ENCODE measurements around the gene RIN1. TPM values are rescaled to one million over a fixed set of nuclear protein-coding genes. Genes with fewer than 3 reads are reported as not detected.

Gene RIN1
- total and polyA plus RNA-seq, 2 donors (not counting 1 experiment from before 2014, with no cell fraction given): 0.72 to 1.7 TPM

DNA sequence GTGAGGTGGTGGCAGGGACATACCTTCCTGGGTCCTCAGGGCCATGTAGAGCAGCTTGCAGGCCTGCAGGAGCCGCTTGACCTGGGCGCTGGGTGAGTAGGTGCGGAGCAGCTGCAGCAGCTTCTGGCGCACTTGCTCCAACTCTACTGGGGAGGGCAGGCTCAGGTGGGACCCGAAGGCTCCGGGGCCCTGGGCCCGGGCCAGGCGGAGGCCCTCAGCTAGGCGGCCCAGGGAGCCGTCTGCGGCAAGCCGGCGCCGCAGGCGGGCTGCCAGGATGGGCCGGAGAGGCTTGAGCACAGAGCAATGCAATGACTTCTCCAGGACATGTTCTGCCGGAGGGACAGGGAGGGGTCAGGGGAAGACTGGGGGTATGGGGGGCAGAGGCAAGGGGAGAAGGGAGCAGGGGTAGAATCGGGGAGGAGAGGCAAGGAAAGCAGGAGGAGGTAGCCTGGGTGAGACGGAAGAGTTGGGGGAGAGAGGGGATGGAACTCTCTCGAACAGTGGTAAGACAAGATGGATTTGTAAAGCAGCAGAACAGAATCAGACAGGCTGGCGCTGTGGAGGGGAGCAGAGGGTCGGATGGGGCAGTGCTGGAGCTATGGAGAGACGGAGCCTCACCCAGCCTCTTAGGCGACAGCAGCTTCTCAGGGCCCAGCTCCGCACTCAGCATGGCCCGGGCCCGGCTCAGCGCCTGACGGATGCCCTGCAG is 2.2 kb downstream of the RIN1 start:
- intact Hi-C loops (cut with micrococcal nuclease): no loop called here
- ChIA-PET POLR2A (no interaction called here), CTCF (interaction anchor here (1.2 to 3.0 kb wide), 4 partner anchors 16 to 55 kb away, joined by 3 to 24 read pairs (median 7); no protein-coding TSS in a partner anchor)
- Histone ChIP-seq H3K4me2 (replicated peaks; ENCODE audit: low read depth, low read length, poor library complexity, severe bottlenecking) (no peak overlapping the region), H3K4me1 (ENCODE audit: control insufficient read depth in 2 of 2, insufficient read depth in 2 of 2, low read length in 2 of 2) (peaks cover 15 to 25% of the 10 kb centered on the region in 2 donors), H3K79me2 (ENCODE audit: control insufficient read depth, insufficient read depth, low read length) (no peaks in the 10 kb centered on the region), H3K36me3 (replicated peaks in 1 of 2; ENCODE audit: control extremely low read depth in 1 of 2, control insufficient read depth in 1 of 2, extremely low read depth in 1 of 2, insufficient read depth in 2 of 2, low read length in 1 of 2) (peaks cover 0 to 17% of the 10 kb centered on the region in 2 experiments), H3K4me3 (ENCODE audit: control extremely low read depth in 1 of 5, extremely low read depth in 1 of 5, insufficient read depth in 1 of 5, low read depth in 2 of 5, low read length in 4 of 5) (no peak overlapping the region), H2AFZ (ENCODE audit: insufficient read depth, low read depth, low read length, poor library complexity, severe bottlenecking) (no peak overlapping the region), H4K20me1 (ENCODE audit: control insufficient read depth, insufficient read depth, low read length, poor library complexity, severe bottlenecking) (no peaks in the 10 kb centered on the region), H3K9me3 (ENCODE audit: control extremely low read depth in 1 of 3, control insufficient read depth in 2 of 3, insufficient read depth in 1 of 3, low read length in 2 of 3) (no peaks in the 10 kb centered on the region), H3K9ac (ENCODE audit: low read length) (no peak overlapping the region), H3K27ac (ENCODE audit: low read length in 2 of 2) (no peak overlapping the region), H3K27me3 (replicated peaks in 1 of 4; ENCODE audit: control extremely low read depth in 1 of 4, control insufficient read depth in 3 of 4, insufficient read depth in 4 of 4, low read length in 3 of 4) (peaks cover 0 to 9% (median 3%) of the 10 kb centered on the region in 4 experiments)
- WGBS (ENCODE audit: insufficient coverage): 93% methylated on average over 23 of the region's 29 CpGs
- Mint-ChIP-seq H3K4me3 (no peak overlapping the region), H3K27me3 (no peaks in the 10 kb centered on the region), H3K9me3 (ENCODE audit: insufficient read depth) (no peaks in the 10 kb centered on the region), H3K4me1 (peaks cover 21% of the 10 kb centered on the region), H3K27ac (no peak overlapping the region)
- peak; percentile 8 for DNase-seq
- TF ChIP-seq, protein P1, sequence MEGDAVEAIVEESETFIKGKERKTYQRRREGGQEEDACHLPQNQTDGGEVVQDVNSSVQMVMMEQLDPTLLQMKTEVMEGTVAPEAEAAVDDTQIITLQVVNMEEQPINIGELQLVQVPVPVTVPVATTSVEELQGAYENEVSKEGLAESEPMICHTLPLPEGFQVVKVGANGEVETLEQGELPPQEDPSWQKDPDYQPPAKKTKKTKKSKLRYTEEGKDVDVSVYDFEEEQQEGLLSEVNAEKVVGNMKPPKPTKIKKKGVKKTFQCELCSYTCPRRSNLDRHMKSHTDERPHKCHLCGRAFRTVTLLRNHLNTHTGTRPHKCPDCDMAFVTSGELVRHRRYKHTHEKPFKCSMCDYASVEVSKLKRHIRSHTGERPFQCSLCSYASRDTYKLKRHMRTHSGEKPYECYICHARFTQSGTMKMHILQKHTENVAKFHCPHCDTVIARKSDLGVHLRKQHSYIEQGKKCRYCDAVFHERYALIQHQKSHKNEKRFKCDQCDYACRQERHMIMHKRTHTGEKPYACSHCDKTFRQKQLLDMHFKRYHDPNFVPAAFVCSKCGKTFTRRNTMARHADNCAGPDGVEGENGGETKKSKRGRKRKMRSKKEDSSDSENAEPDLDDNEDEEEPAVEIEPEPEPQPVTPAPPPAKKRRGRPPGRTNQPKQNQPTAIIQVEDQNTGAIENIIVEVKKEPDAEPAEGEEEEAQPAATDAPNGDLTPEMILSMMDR (IDR thresholded peaks at IDR 0.05): no peak
- TF ChIP-seq EZH2 (IDR thresholded peaks at IDR 0.05; ENCODE audit: borderline replicate concordance, insufficient read depth, low read depth, low read length, poor library complexity, severe bottlenecking): no peak
- no peak for ATAC-seq (ENCODE audit: low read depth)

DNA sequence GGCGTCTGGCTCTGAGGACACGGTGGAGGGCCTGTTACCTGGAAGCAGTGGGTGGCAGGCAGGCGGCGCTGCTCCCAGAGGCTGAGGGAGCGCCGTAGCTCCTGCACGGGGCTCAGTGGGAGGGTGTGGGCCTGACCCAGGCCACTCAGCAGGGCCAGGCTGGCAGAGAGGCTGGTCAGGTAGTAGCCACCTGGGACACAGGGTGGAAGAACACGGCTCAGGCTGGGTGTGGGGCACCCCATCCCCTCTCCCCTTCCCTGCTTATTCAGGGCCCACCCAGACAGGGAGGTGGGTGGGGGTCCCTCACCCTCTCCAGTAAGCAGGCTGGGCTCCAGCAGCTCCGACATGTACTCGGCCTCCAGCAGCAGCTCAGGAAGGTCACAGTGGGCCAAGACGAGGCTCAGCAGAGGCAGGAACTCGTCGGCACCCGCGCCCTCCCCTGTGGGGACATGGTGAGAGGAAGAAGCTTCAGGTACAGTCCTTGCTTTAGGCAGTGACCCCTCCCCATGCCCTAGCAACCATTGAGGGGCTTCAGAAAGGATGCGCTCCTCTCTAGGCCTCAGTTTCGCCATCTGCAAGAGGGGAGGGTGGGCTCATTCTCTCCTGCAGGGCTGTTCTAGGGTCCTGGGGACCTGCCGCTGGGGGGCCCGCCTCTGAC is 2.9 kb downstream of the RIN1 start:
- no peaks in the 10 kb centered on the region for H3K27me3 Mint-ChIP-seq
- DNase-seq: peak; percentile 13
- H3K27me3 ChIP-seq (replicated peaks in 1 of 4; ENCODE audit: control extremely low read depth in 1 of 4, control insufficient read depth in 3 of 4, insufficient read depth in 4 of 4, low read length in 3 of 4): peaks cover 0 to 9% (median 3%) of the 10 kb centered on the region in 4 experiments
- H3K36me3 ChIP-seq (replicated peaks in 1 of 2; ENCODE audit: control extremely low read depth in 1 of 2, control insufficient read depth in 1 of 2, extremely low read depth in 1 of 2, insufficient read depth in 2 of 2, low read length in 1 of 2): peaks cover 0 to 10% of the 10 kb centered on the region in 2 experiments
- H3K9me3 Mint-ChIP-seq (ENCODE audit: insufficient read depth): no peaks in the 10 kb centered on the region
- H3K27ac ChIP-seq (ENCODE audit: low read length in 2 of 2): no peak overlapping the region
- no peak overlapping the region for H3K9ac ChIP-seq (ENCODE audit: low read length)
- H3K9me3 ChIP-seq (ENCODE audit: control extremely low read depth in 1 of 3, control insufficient read depth in 2 of 3, insufficient read depth in 1 of 3, low read length in 2 of 3): no peaks in the 10 kb centered on the region
- ATAC-seq (ENCODE audit: low read depth): no peak
- 93% methylated on average over 11 of the region's 19 CpGs for WGBS (ENCODE audit: insufficient coverage)
- CTCF ChIA-PET: interaction anchor here (1.2 to 3.0 kb wide), 3 partner anchors 15 to 55 kb away, joined by 3 to 24 read pairs (median 6); no protein-coding TSS in a partner anchor
- POLR2A ChIA-PET: no interaction called here
- no peak overlapping the region for H3K4me3 ChIP-seq (ENCODE audit: control extremely low read depth in 1 of 5, extremely low read depth in 1 of 5, insufficient read depth in 1 of 5, low read depth in 2 of 5, low read length in 4 of 5)
- H3K27ac Mint-ChIP-seq: no peak overlapping the region
- H3K4me1 Mint-ChIP-seq: peaks cover 24% of the 10 kb centered on the region
- no peak overlapping the region for H2AFZ ChIP-seq (ENCODE audit: insufficient read depth, low read depth, low read length, poor library complexity, severe bottlenecking)
- H3K4me2 ChIP-seq (replicated peaks; ENCODE audit: low read depth, low read length, poor library complexity, severe bottlenecking): no peak overlapping the region
- peaks cover 19 to 30% of the 10 kb centered on the region in 2 donors for H3K4me1 ChIP-seq (ENCODE audit: control insufficient read depth in 2 of 2, insufficient read depth in 2 of 2, low read length in 2 of 2)
- no peak overlapping the region for H3K4me3 Mint-ChIP-seq
- intact Hi-C loops (cut with micrococcal nuclease): no loop called here
- no peak for TF ChIP-seq EZH2 (IDR thresholded peaks at IDR 0.05; ENCODE audit: borderline replicate concordance, insufficient read depth, low read depth, low read length, poor library complexity, severe bottlenecking)
- TF ChIP-seq, protein P1 (IDR thresholded peaks at IDR 0.05): no peak
- H3K79me2 ChIP-seq (ENCODE audit: control insufficient read depth, insufficient read depth, low read length): no peaks in the 10 kb centered on the region
- no peaks in the 10 kb centered on the region for H4K20me1 ChIP-seq (ENCODE audit: control insufficient read depth, insufficient read depth, low read length, poor library complexity, severe bottlenecking)
